ENCODE results near the gene TOM1L2.
"Not testable (repeated sequence)": the region's sequence is repeated elsewhere in the genome, so short reads cannot be mapped to it uniquely, and the experiment has no call there.

Gene TOM1L2

DNA sequence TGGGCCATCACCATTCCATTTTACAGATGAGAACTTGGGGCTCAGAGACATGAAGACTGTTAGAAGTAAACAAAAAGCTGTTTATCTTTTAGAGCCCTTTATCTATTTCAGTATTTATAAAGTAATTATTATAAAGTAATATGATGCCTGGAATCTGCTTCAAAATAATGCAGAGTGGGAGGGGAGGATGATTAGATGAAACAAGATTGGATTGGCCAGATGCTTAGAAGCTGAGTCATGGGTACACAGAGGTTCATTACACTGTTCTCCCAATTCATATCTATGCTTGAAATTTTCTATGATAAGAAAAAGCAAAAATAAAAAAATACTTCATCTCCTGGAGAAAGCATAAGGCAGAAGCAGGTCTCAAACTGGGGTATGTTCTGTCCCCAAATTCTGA, 29.4 kb downstream of the TOM1L2 start:
- DNase-seq, result no peak

DNA sequence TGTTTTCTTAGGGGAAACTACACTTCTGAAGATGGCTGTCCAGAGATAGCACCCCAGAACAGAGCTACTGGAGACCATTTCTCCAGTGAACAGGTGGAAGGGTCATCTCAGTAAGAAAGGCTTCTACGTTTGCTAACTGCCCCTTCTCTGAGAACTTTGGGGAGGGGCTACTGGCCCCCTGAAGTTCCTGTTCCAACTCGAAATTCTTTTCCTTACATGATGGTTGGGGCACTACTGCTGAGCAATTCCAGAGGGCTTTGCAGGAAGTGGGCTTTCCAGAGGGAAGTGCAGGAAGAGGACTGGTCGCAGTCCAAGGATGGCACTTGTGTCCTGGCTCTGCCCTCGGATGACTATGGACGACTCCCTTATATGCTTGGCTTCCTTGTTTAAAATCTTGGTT, 31.2 kb downstream of the TOM1L2 start:
- no peak for DNase-seq

DNA sequence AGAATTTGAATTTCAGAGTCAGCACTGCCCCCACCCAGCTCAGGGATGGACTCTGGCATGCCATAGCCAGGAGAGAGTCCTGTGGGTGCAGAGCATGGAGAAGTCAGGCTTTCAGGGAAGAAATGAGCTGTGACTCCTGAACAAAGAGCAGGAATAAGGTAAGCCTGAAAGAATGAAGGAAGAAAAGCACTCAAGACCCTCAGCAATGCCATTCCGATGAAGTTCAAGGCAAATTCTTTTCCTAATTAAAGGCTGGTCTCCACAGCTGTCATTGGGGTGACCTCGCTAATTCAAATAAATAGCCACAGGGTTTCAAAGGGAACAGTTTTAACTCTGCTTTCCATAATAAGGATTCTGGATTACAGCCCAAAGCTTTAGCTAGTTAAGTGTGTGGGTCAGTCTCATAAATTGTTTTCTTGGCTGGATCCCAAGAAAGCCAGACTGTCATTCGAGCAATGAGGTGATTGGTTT, 31.7 kb downstream of the TOM1L2 start:
- DNase-seq, result no peak

DNA sequence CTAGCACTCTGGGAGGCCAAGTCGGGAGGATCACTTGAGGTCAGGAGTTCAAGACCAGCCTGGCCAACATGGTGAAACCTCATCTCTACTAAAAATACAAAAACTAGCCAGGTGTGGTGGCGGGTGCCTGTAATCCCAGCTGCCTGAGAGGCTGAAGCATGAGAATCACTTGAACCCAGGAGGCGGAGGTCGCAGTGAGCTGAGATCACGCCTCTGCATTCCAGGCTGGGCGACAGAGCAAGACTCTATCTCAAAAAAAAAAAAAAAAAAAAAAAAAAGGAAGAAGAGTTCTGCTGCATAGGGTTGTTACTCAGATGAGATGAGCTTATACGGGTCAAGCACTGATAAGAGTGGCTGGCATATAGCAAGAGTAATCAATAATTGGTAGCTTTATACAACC, 32.3 kb downstream of the TOM1L2 start:
- DNase-seq, result not testable (repeated sequence)

DNA sequence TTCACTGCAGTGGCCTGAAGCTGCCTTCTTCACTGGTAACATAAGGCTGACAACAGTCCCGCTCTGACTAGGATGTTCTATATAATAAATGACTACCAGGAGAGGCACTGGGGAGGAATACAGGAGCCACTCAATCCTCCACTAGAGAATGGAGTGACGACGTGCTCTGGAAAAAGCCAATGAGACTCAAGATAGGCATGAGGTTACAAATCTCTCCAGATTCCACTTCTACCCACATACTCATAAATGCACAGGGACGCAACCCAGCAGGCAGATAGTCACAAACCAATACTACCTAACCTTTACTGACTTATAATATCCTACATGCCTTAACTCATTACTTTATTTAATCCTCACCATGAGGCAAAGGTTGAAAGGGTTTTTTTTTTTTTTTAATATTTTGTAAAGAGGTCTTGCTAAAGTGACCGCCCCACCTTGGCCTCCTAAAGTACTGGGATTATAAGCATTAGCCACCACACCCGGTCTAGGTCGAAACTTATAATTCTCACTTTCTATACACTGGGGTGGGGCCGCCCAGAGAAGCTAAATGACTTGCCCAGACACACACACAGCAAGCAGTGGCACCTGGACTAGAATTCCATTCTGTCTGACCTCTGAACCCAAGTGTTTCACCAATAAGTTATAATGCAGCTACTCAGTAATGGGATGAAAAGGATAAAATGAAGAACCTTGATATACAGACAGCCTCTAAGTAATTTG, 33.7 kb downstream of the TOM1L2 start:
- DNase-seq, result no peak

DNA sequence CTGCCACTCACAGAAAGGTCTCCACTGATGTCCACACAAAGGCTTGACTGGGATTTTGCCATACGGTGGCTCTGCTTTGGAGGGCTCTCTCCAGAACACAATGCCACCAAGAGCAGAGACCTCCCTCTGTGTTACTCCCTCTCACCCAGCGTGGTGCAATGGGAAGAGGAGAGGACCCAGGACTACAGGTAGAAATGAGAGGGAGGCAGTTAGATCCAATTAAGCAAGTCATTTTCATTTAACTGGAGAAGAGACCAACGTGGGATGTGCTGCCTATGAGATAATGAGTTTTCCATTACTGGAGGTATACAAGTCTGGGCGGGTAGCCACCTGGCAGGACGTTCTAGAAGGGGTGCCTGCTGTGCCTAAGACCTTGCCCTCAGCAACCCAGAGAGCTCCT, 34.2 kb downstream of the TOM1L2 start:
- no peak for DNase-seq

DNA sequence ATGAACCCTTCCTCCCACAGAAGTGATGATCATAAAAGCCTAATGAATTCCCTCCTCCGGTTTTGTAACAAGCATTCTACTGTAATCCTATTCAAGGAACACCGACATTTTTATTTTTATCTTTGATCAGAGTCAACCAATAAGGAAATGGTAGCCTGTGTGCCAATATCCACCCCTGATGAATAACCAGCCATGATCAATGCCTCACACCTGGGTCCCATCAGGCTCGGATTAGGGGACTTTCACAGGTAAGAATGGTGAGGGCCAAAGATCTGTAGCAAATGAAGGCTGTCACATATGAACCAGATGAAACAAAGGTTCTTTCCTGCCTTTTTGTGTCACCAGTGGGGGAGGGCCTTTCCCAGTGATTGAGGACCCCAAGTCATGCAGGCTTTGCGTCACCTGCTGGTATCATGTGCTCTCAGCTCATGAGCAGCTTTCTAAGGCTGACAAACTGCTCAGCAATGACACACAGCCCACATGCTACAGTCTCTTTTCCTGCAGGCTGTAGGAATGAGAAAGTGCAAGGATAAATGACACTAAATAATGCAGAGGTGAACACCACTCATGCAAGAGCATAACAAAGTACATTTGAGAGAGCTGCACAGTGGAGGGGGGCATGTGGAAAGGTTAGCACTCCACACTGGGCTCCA, 34.9 kb downstream of the TOM1L2 start:
- DNase-seq, result no peak

DNA sequence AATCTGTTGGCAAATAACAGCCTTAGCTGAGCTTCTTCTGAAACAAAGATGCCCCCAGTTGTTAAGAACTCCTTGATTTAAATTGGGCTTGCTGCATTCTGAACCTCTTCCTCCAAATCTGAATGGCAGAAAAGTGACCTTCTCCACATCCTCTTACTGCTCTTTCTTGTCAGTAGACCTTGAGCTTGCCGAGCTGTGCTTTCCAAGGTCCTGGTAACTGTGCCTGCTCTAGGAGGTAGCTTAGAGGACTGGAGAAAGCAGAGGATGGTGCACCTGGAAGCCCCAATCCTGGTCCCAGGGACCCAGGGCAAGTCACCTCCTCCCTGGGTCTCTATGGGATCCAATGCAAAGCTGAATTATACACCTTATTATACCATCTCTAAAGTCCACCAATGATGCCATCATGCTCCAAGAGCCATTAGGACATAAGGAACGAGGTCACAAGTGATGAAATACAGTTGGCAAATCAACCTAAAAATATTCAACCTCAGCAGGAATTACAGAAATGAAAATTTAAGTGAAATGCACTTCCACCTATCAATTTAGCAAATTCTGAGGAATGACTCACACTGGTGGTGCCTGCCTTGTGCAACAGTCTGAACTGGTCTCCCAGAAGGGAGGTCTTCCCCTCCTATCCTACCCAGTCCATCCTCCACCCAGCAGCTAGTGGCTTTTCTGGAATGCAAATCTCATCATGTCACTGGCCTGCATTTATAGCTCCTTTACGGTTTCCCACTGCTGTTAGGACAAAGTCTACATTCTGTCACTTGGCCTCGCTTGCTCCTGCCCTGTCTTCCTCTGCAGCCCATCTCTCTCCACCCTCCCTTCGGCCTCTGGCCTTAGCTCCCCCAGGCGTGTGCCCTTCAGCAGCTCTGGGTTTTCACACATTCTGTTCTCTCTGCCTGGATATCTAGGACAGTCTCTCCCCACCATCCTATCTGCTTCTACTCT, 36.6 kb downstream of the TOM1L2 start:
- no peak for DNase-seq

DNA sequence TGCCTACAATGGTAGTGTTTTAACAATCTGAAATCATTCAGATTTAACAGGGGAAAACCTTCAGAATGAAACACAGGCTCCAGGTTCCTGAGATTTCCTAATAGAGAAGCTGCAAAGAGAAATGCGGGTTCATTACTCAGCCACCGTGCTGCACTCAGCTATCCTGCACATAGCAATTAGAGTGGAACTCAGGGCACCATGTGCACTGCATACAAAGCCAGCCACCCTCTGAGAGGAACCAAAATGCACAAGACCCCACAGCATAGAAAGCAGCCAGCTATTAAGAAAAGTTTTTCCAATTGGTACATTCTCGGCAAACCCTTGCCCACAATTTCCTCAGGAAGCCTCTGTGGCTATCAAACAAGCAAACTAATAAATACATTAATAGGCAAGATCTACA, 37.4 kb downstream of the TOM1L2 start:
- no peak for DNase-seq

DNA sequence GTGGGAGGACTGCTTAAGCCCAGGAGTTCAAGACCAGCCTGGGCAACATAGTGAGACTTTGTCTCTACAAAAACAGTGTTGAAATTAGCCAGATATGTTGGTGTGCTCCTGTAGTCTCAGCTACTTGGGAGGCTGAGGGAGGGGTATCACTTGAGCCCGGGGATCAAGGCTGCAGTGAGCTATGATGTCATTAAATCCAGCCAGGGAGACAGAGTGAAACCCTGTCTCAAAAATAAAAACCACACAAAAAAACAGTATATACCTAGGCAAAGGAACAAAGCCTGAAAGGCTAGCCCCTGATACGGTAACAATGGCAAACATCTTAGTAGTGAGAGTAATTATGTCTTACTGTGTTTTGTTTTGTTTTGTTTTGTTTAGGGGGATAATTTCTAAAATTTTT, 38.0 kb downstream of the TOM1L2 start:
- no peak for DNase-seq

DNA sequence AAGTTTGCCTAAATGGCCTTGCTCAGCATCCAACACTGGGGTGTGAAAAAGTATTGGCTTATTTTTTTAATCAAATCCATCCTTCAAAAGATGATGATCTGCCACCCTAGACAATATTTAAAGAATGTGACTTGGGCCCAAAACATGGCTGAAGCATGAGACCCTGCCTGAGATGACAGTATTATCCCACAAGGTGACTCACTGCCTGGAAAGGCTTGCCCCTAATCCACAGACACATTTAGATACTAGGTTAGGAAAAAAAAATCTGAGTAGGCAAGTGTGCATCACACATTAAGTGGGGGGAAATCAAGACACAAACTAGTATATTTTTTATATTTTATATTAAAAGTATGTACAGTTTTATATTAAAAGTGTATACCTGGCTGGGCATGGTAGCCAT, 38.4 kb downstream of the TOM1L2 start:
- no peak for DNase-seq

DNA sequence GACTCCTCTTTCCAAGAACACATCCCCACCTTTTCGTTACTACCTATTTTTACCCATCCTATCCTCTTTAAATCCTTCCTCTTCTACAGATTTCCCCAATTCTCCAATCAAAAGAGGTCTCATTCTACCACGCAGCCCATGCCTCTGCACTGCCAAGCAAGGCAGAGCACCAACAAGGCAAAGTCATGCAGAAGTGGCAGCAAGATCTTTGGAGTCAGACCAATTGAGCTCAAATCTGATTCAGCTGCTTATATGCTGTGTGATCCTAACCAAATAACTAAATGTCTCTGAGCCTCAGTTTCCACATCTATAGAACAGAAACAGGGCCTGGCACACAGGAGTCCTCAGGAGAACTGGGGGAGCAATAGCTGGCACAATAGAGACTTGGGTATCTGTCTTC, 41.0 kb downstream of the TOM1L2 start:
- no peak for DNase-seq

DNA sequence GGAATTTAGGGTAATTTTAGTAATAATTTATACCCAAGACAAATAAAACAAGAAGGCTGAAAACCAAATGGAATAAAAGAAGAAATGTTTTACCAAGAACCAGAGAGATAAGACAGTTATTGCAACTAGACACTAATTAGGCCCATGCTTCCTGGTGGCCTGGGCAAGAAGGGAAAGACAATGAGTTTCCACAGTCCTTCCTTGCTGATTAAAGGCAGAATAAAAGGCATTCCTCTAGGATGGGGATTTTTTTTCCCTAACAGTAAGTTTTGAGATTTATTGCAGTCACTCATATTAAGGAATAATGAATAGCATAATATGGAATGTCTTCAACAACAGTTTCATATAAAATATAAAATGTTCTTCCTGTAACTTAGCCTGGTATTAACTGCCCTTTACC, 41.5 kb downstream of the TOM1L2 start:
- DNase-seq, result no peak

DNA sequence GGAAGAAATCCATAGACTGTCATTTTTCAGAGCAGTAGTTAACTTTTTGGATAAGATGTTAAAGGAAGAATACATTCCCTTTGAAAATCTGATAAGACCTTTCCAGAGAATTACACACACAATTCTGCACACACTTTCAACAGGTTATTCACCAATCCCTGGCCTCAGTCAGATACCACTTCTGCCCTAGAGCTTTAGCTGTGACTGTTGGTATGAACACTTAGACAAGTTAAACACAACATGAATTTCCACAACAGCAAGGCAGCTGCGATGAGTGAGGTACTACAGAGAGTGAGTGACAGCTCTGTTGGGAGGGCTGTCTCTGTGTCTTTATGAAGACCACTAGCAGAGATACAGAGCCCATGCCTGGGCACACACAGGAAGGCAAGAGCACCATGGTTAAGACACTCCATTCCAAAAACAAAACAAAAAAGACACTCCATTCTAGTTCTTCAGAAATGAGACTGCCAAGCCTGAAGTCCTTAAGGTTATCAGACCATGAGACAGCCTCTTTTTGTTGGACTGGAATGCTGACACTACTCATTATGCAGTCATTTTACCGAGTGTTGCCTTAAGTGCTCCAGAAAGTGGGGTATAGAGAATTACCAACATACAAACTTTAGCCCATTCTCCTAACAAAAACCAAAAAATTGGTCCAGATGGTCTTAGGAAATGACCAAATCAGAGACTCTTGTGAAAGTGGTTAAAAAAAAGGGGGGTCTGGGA, 42.4 kb downstream of the TOM1L2 start:
- no peak for DNase-seq

DNA sequence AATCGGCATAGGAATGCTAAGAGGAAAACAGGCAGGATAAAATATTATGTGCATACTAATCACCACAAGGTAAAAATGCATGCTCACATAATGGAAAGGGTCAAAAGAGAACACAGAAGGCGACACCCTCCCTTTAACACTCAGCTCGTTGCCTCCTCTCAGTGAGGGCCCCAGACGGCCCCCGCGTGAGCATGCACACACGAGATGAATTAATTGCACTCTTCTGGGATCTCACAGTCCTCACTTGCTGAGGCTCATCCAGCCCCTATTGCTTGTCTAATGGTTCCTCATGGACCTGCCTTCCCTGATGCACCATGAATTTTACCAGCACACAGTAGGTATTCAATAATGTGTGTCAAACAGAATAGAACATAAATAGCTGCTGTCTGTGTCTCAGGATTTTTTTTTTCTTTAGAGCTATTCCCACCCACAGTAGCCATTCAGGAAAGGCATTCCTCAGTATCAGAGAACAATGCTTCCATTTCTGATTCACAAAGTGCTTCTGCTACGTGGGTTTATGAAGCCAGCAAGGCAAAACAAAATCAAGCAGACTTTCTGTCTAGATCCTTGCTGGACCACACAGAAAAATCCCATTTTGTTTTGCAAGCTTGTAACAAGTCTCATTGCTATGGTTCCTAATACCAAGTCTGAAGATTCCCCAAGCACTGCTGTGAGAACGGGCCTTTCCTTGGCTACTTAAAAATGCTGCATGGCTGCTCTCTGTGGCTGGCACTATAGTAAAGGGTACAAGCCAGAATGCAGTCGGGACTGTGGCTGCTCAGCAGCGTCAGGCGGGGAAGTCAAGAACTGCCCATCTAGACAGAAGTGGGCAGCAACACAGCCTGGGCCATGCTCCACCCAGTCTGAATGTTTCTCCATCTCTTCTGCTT, 43.6 kb downstream of the TOM1L2 start:
- no peak for DNase-seq

DNA sequence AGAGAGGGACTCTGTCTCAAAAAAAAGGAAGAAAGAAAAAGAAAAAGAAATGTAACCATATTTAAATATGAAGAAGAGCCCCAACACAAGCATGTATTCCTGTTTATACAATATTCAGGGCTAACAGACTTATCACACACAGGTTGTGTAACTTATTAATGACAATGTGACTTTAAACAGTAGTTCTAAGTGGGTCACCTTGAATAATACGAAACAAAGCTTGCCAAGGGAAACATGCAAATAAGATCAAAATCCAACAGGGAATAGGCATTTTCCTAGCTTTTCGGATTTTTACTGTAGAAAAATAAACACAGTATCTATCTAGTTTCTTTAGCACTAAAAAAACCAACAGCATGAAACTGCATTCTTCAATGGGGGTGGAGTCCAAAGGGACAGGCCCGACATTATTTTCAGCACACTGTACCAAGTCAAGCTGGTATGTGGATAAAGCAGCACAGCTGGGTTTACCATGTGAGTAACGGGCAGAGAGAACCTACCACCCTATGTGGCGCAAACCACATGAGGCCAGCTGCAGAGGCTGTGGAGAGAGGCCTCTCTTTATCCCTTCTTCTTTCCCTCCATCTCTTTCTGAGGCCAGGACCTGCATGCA, 45.3 kb downstream of the TOM1L2 start:
- DNase-seq, result no peak

DNA sequence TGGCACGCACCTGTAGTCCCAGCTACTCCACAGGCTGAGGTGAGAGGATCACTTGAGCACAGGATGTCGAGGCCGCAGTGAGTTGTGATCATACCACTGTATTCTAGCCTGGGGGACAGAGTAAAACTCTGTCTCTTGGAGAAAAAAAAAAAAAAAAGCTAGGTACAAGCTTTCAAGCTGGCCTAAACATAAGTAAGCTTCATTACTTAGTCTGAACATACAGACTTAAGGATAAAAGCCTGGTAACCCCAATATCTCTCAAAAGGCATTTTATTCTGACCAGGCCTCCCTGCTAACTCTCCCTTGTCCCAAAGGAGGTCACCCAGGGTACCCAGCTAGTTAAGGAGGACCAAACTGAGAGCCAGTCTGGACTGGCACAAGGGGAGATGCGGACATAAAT, 46.2 kb downstream of the TOM1L2 start:
- no peak for DNase-seq

DNA sequence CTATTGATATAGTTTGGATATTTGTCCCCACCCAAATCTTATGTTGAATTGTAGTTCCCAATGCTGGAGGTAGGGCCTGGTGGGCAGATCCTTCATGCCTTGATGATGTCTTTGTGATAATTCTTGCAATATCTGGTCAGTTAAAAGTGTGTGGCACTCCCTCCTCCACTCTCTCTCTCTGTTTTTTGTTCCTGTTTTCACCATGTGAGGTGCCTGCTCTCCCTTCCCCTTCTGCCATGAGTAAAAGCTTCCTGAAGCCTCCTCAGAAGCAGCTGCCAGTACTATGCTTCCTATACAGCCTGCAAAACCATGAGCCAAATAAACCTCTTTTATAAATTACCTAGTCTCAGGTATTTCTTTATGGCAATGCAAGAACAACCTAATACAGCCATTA, 47.3 kb downstream of the TOM1L2 start:
- no peak for DNase-seq

DNA sequence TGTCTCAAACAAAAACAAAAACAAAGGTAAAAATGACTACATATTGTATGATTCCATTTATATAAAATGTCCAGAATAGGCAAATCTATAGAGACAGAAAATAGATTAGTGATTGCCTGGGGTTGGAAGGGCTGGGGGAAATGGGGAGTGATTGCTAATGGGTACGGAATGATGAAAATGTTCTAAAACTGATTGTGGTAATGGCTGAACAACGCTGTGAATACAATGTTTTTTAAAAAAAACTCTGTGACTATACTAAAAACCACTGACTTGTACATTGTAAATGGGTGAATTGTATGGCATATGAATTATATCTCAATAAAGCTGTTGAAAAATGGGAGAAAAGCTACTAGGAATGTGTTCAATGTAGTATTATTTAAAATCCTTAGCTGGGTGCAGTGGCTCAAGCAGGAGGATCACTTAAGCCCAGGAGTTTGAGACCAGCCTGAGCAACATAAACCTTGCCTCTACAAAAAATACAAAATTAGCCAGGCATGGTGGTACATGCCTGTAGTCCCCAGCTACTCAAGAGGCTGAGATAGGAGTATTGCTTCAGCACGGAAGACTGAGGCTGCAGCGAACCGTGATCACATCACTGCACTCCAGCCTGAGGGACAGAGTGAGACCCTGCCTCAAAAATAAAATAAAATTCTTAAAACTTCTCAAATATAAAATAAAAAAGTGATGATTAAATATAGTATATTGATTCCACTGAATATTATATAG, 47.9 kb downstream of the TOM1L2 start:
- DNase-seq, result no peak

DNA sequence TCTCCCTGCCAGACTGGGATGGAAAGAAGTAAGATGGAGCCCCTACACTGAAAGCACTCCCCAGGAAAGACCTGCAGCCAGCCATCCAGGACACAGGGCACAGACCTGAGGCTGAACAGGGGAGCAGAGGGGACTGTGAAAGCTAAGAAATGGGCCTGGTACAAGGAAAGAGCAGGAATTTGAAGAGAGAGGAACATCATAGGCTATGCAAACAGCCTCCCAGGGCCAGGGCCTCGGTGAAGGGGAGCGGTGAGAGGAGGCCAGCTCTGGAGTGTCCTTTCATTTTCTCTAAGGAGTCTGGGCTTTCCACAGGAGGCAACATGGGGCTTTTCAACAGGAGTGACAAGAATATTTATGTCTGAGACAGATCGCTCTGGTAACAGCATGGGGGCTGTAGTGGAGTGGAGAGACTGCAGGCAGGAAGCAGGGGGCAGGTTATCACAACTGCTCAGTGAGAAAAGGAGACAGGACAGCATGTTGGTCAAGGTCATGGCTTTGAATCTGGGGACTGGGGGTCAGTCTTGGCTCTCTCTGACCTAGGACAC, 50.1 kb downstream of the TOM1L2 start:
- peak; percentile 56 for DNase-seq

Measured in right kidney (tissue), 1 donor.